Measurements from ENCODE around the gene WDR59.
"Not testable (repeated sequence)": the region's sequence is repeated elsewhere in the genome, so short reads cannot be mapped to it uniquely, and the experiment has no call there.

WDR59 gene

DNA sequence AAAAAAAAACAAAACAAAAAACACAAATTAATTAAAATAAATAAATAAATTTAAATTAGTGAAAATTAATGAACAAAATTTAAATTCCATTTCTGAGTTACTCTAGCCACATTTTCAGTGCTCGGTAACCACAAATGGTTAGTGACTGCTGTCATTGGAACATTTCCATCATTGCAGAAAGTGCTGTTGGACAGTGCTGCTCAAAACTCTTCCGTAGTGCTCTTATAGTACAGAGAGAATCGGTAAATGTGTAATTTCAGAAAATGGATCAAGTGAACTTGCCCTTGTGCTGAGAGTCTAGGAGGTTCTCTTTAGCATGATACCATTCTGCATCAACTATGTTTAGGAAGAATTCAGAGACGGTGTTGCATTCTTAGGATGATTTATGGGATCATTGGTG is 37.6 kb upstream of the WDR59 start:
- H3K36me3 Mint-ChIP-seq (ENCODE audit: low read depth) = peaks cover 42% of the 10 kb centered on the region

DNA sequence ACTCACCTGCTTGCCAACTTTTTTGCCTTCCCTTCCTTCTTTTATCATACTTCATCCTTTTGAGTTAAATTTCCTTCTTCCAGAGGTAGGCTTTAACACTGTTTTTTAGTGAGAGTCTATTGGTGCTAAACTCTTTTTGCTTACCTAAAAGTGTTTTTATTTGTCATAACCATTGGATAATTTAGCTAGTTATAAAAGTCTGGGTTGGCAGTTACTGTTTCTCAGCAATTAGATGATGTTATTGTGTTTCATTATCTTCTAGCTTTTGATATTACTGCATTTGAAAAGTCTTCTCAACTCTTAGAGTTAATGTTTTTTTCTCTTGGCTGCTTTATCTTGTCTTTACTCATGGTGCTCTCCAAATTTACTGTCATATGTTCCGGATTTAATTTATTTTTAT is 36.5 kb upstream of the WDR59 start:
- H3K27me3 Mint-ChIP-seq (ENCODE audit: low read depth) = no peaks in the 10 kb centered on the region
- TF ChIP-seq, protein P1, sequence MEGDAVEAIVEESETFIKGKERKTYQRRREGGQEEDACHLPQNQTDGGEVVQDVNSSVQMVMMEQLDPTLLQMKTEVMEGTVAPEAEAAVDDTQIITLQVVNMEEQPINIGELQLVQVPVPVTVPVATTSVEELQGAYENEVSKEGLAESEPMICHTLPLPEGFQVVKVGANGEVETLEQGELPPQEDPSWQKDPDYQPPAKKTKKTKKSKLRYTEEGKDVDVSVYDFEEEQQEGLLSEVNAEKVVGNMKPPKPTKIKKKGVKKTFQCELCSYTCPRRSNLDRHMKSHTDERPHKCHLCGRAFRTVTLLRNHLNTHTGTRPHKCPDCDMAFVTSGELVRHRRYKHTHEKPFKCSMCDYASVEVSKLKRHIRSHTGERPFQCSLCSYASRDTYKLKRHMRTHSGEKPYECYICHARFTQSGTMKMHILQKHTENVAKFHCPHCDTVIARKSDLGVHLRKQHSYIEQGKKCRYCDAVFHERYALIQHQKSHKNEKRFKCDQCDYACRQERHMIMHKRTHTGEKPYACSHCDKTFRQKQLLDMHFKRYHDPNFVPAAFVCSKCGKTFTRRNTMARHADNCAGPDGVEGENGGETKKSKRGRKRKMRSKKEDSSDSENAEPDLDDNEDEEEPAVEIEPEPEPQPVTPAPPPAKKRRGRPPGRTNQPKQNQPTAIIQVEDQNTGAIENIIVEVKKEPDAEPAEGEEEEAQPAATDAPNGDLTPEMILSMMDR (IDR thresholded peaks at IDR 0.05; ENCODE audit: unreplicated experiment in 3 of 3) = no peak
- H3K4me1 Mint-ChIP-seq = peaks cover 32% of the 10 kb centered on the region
- H3K4me3 Mint-ChIP-seq = no peak overlapping the region
- peaks cover 42% of the 10 kb centered on the region for H3K36me3 Mint-ChIP-seq (ENCODE audit: low read depth)
- no peak overlapping the region for H3K27ac Mint-ChIP-seq
- H3K9me3 Mint-ChIP-seq = peaks cover 20% of the 10 kb centered on the region

More for the DNA sequence above, 37.6 kb upstream of the WDR59 start:
- H3K27me3 Mint-ChIP-seq (ENCODE audit: low read depth) = no peaks in the 10 kb centered on the region
- peaks cover 20% of the 10 kb centered on the region for H3K9me3 Mint-ChIP-seq
- H3K4me3 Mint-ChIP-seq = no peak overlapping the region
- TF ChIP-seq, protein P1 (IDR thresholded peaks at IDR 0.05; ENCODE audit: unreplicated experiment in 3 of 3) = no peak
- H3K4me1 Mint-ChIP-seq = peaks cover 31% of the 10 kb centered on the region
- no peak overlapping the region for H3K27ac Mint-ChIP-seq

DNA sequence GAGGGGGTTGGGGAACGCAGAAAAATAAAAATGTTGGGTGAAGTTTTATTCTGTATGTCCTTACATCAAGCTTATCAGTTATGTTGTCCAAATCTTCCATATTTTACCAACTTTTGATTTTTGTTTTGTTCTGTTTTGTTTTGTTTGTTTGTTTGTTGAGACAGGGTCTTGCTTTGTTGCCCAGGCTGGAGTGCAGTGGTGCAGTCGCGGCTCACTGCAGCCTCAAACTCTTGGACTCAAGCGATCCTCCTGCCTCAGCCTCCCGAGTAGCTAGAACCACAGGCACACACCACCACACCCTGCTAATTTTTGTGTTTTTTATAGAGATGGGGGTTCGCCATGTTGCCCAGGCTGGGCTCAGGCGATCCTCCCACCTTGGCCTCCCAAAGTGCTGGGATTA is 34.7 kb upstream of the WDR59 start:
- Mint-ChIP-seq H3K27me3 (ENCODE audit: low read depth) (no peaks in the 10 kb centered on the region), H3K4me1 (peaks cover 18% of the 10 kb centered on the region), H3K9me3 (peaks cover 20% of the 10 kb centered on the region), H3K36me3 (ENCODE audit: low read depth) (peaks cover 38% of the 10 kb centered on the region), H3K4me3 (no peak overlapping the region), H3K27ac (no peak overlapping the region)
- TF ChIP-seq, protein P1 (IDR thresholded peaks at IDR 0.05; ENCODE audit: unreplicated experiment in 3 of 3) = no peak

DNA sequence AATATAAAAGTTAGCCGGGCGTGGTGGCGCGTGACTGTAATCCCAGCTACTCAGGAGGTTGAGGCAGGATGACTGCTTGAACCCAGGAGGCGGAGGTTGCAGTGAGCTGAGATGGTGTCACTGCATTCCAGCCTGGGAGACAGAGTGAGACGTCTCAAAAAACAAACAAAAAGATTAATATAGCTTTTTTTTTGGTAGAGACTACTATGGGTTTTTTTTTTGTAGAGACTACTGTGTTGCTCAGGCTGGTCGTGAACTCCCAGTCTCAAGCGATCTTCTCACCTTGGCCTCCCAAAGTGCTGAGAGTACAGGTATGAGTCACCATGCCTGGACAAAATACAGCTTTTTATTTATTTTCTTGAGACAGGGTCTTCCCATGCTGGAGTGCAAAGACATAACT is 34.1 kb upstream of the WDR59 start:
- H3K9me3 Mint-ChIP-seq = peaks cover 20% of the 10 kb centered on the region
- TF ChIP-seq, protein P1 (IDR thresholded peaks at IDR 0.05; ENCODE audit: unreplicated experiment in 3 of 3) = no peak
- H3K27me3 Mint-ChIP-seq (ENCODE audit: low read depth) = no peaks in the 10 kb centered on the region
- no peak overlapping the region for H3K4me3 Mint-ChIP-seq
- peaks cover 38% of the 10 kb centered on the region for H3K36me3 Mint-ChIP-seq (ENCODE audit: low read depth)
- no peak overlapping the region for H3K27ac Mint-ChIP-seq
- peaks cover 16% of the 10 kb centered on the region for H3K4me1 Mint-ChIP-seq

DNA sequence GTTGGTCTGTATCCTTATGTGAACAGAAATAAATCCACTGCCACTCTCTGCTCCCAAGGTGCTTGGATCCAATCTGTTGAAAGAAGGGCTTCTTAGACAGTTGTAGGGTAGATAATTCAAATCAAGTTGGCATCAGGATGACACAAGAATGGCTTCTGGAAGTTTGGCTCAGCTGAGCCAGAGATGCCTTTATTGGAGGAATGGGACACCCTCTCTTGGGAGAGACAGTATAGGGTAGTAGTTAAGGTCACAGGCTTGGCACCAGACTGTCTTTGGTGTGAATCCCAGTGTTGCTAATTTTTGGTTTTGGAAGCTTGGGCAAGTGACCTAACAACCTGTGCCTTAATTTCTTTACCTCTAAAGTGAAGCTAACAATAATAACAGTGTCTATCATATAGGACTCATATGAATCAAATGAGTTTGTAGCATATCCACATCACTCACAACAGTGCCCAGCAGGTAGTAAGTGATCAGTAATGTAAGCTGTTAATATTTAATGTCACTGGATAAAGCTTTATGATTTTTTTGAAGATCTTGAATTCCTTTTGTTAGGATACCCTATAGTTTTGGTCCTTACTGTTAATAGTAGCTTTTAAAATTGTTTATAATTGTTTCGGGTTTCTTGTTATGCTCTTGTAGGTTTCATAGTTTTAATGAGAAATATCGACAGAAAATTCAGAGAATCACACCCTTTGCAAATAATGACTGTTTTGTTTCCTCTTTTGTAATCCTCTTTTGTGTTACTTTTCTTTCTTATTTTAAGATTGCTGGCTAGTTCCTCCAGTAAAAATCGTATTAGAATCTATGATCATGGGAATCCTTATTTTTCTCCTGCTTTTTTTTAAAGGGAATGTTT is 33.0 kb upstream of the WDR59 start:
- peaks cover 34% of the 10 kb centered on the region for H3K36me3 Mint-ChIP-seq (ENCODE audit: low read depth)
- H3K4me1 Mint-ChIP-seq = peaks cover 14% of the 10 kb centered on the region
- H3K27ac Mint-ChIP-seq = no peak overlapping the region
- no peaks in the 10 kb centered on the region for H3K27me3 Mint-ChIP-seq (ENCODE audit: low read depth)
- TF ChIP-seq, protein P1 (IDR thresholded peaks at IDR 0.05; ENCODE audit: unreplicated experiment in 3 of 3) = no peak
- no peak overlapping the region for H3K4me3 Mint-ChIP-seq
- H3K9me3 Mint-ChIP-seq = peaks cover 19% of the 10 kb centered on the region

DNA sequence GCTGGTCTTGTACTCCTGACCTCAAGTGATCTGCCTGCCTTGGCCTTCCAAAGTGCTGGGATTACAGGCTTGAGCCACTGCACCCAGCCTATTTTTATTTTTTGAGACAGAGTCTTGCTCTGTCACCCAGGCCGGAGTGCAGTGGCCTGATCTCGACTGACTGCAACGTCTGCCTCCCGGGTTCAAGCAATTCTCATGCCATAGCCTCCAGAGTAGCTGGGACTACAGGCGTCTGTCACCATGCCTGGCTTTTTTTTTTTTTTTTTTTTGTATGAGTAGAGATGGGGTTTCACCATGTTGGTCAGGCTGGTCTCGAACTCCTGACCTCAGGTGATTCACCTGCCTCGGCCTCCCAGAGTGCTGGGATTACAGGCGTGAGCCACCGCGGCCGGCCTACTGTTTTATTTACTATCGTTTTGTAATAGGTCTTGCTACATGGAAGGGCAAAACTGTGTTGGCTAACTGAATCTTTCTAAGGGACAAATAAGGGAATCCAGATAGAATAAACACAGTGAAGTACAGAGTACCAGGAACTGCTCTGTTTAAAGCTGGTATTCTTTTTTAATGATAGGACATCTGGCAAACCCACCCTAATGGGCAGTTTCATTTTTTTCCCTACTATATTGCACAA is 31.6 kb upstream of the WDR59 start:
- Mint-ChIP-seq H3K36me3 (ENCODE audit: low read depth) (peaks cover 24% of the 10 kb centered on the region), H3K9me3 (peaks cover 11% of the 10 kb centered on the region), H3K4me1 (peaks cover 24% of the 10 kb centered on the region)
- not testable (repeated sequence) for H3K27me3 Mint-ChIP-seq (ENCODE audit: low read depth); H3K4me3 Mint-ChIP-seq; H3K27ac Mint-ChIP-seq
